ENCODE measurements around the gene MED25. TPM values are rescaled to one million over a fixed set of nuclear protein-coding genes. Genes with fewer than 3 reads are reported as not detected.

The MED25 gene
- total RNA-seq, 1 experiment from 2014 or later = 89.7 TPM

DNA sequence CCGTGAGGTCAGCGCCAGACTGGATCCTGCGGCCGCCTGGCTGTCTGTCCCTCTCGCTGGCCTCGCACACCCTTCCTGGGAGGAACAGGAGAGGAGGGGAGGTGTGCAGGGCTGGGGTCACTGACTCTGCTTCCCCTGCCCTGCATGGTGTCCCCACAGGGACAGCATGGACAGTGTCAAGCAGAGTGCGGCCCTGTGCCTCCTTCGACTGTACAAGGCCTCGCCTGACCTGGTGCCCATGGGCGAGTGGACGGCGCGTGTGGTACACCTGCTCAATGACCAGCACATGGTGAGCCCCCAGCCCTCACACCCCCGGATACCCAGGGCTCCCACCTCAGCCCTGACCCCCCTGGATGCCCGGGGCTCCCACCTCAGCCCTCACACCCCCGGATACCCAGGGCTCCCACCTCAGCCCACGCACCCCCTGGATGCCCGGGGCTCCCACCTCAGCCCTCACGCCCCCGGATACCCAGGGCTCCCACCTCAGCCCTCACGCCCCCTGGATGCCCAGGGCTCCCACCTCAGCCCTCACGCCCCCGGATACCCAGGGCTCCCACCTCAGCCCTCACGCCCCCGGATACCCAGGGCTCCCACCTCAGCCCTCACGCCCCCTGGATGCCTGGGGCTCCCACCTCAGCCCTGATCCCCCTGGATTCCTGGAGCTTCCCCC lies 26.2 kb upstream of the MED25 start:
- Mint-ChIP-seq H3K4me3 (ENCODE audit: low read depth, unreplicated experiment) (no peak overlapping the region), H3K36me3 (ENCODE audit: insufficient read depth, unreplicated experiment) (peaks cover 26% of the 10 kb centered on the region), H3K27me3 (ENCODE audit: unreplicated experiment) (no peaks in the 10 kb centered on the region), H3K4me1 (ENCODE audit: low read depth, unreplicated experiment) (no peaks in the 10 kb centered on the region), H3K9me3 (ENCODE audit: low read depth, unreplicated experiment) (no peaks in the 10 kb centered on the region), H3K27ac (ENCODE audit: unreplicated experiment) (no peak overlapping the region)
- no TSS peak for BruUV-seq (replicated peaks)
- CTCF ChIA-PET = no interaction called here
- intact Hi-C loops (cut with micrococcal nuclease; ENCODE audit: unreplicated experiment) = no loop called here
- TF ChIP-seq, protein P1, sequence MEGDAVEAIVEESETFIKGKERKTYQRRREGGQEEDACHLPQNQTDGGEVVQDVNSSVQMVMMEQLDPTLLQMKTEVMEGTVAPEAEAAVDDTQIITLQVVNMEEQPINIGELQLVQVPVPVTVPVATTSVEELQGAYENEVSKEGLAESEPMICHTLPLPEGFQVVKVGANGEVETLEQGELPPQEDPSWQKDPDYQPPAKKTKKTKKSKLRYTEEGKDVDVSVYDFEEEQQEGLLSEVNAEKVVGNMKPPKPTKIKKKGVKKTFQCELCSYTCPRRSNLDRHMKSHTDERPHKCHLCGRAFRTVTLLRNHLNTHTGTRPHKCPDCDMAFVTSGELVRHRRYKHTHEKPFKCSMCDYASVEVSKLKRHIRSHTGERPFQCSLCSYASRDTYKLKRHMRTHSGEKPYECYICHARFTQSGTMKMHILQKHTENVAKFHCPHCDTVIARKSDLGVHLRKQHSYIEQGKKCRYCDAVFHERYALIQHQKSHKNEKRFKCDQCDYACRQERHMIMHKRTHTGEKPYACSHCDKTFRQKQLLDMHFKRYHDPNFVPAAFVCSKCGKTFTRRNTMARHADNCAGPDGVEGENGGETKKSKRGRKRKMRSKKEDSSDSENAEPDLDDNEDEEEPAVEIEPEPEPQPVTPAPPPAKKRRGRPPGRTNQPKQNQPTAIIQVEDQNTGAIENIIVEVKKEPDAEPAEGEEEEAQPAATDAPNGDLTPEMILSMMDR (IDR thresholded peaks at IDR 0.05; ENCODE audit: unreplicated experiment) = no peak
- DNase-seq = no peak

DNA sequence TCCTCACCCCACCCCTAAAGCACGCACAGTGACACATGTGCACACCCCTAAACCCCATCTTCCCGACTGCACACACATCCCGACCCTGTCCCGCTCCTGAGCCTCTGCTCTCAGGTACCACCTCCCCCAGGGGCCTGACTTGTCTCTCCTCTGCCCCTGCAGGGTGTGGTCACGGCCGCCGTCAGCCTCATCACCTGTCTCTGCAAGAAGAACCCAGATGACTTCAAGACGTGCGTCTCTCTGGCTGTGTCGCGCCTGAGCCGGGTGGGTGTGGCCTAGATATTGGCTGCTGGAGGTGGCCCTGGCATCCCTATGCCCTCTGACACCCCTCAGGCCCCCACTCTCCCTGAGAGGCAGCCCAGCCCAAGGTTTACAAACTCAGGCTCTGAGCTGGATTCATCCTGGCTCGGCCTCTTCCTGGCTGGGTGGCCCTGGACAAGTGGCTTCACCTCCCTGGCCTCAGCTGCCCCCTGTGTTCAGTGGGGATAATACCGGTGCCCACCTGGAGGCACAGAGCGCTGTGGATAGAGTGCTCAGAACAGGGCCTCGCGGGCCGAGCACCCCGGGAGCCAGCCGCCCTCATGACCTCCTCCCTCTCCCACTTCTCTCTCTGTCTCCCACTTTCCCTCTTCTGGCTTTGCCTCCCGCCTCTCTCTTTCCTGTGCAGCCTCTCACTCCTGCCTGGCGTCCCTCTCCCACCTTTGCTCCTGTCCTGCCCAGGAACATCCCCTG lies 25.1 kb upstream of the MED25 start:
- no peak for DNase-seq
- Mint-ChIP-seq H3K27me3 (ENCODE audit: unreplicated experiment) (no peaks in the 10 kb centered on the region), H3K4me3 (ENCODE audit: low read depth, unreplicated experiment) (no peak overlapping the region), H3K27ac (ENCODE audit: unreplicated experiment) (no peak overlapping the region), H3K4me1 (ENCODE audit: low read depth, unreplicated experiment) (no peaks in the 10 kb centered on the region), H3K36me3 (ENCODE audit: insufficient read depth, unreplicated experiment) (peaks cover 30% of the 10 kb centered on the region), H3K9me3 (ENCODE audit: low read depth, unreplicated experiment) (no peaks in the 10 kb centered on the region)
- TF ChIP-seq, protein P1 (IDR thresholded peaks at IDR 0.05; ENCODE audit: unreplicated experiment) = no peak
- intact Hi-C loops (cut with micrococcal nuclease; ENCODE audit: unreplicated experiment) = no loop called here
- BruUV-seq (replicated peaks) = no TSS peak
- CTCF ChIA-PET = interaction anchor here (0.6 kb wide), 2 partner anchors 47 to 50 kb away, joined by 3 read pairs; no protein-coding TSS in a partner anchor

DNA sequence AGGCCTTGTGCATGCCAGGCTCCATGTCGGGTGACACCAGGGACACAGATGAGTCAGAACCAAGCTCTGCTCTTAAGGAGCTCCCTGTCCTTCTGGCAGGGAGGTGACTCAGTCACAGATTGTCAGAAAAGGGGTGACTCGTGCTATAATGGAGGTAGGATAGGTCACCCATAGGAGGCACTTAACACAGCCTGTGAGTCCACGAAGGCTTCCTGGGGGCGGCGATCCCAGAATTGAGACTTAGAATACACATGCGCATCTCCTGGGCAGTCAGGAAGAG lies 24.6 kb upstream of the MED25 start:
- no peak for DNase-seq
- Mint-ChIP-seq H3K27ac (ENCODE audit: unreplicated experiment) (no peak overlapping the region), H3K4me1 (ENCODE audit: low read depth, unreplicated experiment) (no peaks in the 10 kb centered on the region), H3K27me3 (ENCODE audit: unreplicated experiment) (no peaks in the 10 kb centered on the region), H3K4me3 (ENCODE audit: low read depth, unreplicated experiment) (no peak overlapping the region), H3K36me3 (ENCODE audit: insufficient read depth, unreplicated experiment) (peaks cover 28% of the 10 kb centered on the region), H3K9me3 (ENCODE audit: low read depth, unreplicated experiment) (no peaks in the 10 kb centered on the region)
- TF ChIP-seq, protein P1 (IDR thresholded peaks at IDR 0.05; ENCODE audit: unreplicated experiment) = no peak
- intact Hi-C loops (cut with micrococcal nuclease; ENCODE audit: unreplicated experiment) = no loop called here
- CTCF ChIA-PET = interaction anchor here (0.6 kb wide), 2 partner anchors 47 to 50 kb away, joined by 3 read pairs; no protein-coding TSS in a partner anchor
- no TSS peak for BruUV-seq (replicated peaks)

DNA sequence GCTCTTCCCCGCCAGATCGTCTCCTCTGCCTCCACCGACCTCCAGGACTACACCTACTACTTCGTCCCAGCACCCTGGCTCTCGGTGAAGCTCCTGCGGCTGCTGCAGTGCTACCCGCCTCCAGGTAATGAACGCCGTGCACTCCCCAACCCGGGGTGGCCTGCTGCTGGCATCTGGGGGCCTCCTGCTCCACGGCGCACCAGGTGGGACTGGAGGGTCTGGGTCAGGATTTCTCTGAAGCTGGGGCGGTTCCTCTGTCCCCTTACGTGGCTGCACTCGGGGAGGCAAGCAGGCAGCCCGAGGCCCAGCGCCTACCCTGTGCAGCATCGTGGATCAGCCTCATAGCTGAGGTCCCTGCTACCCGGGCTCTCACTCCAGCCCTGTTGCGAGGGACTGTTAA lies 22.5 kb upstream of the MED25 start:
- intact Hi-C loops (cut with micrococcal nuclease; ENCODE audit: unreplicated experiment) = no loop called here
- no TSS peak for BruUV-seq (replicated peaks)
- Mint-ChIP-seq H3K9me3 (ENCODE audit: low read depth, unreplicated experiment) (no peaks in the 10 kb centered on the region), H3K27me3 (ENCODE audit: unreplicated experiment) (no peaks in the 10 kb centered on the region), H3K27ac (ENCODE audit: unreplicated experiment) (no peak overlapping the region), H3K36me3 (ENCODE audit: insufficient read depth, unreplicated experiment) (peaks cover 26% of the 10 kb centered on the region), H3K4me1 (ENCODE audit: low read depth, unreplicated experiment) (no peaks in the 10 kb centered on the region), H3K4me3 (ENCODE audit: low read depth, unreplicated experiment) (no peak overlapping the region)
- TF ChIP-seq, protein P1 (IDR thresholded peaks at IDR 0.05; ENCODE audit: unreplicated experiment) = no peak
- CTCF ChIA-PET = no interaction called here
- DNase-seq = no peak

Measured in Calu3 (cell line).